SJSA1 (cell line): ENCODE data around the gene VRK1. TPM values are rescaled to one million over a fixed set of nuclear protein-coding genes. Genes with fewer than 3 reads are reported as not detected.
A peak's percentile ranks its signal among the peaks of the same experiment; 100 is the strongest.
"Not testable (repeated sequence)": the region's sequence is repeated elsewhere in the genome, so short reads cannot be mapped to it uniquely, and the experiment has no call there.

ENCODE experiments used
- DNase-seq, 2 experiments: peaks; one replicate each; pipeline ENCODE4 v3.0.0-alpha.2; 2015 to 2020; ENCODE audit warnings: low spot score in 2 of 2, low read depth in 1 of 2
- H3K27ac ChIP-seq: fragments of 250-450 bp; sonication (Bioruptor Pico); 2 replicates; pipeline ENCODE4 v1.5.1; 2020; ENCODE audit warnings: mild to moderate bottlenecking, moderate library complexity
- H3K27me3 ChIP-seq: fragments of 250-450 bp; sonication (Bioruptor Pico); replicated peaks from 2 replicates; pipeline ENCODE4 v1.5.1; 2020; ENCODE audit warnings: mild to moderate bottlenecking, moderate library complexity
- H3K36me3 ChIP-seq: fragments of 250-450 bp; sonication (Bioruptor Pico); 2 replicates; pipeline ENCODE4 v1.5.1; 2020; ENCODE audit warnings: mild to moderate bottlenecking
- H3K4me1 ChIP-seq: fragments of 250-450 bp; sonication (Bioruptor Pico); replicated peaks from 2 replicates; pipeline ENCODE4 v1.6.1; 2021; ENCODE audit warnings: mild to moderate bottlenecking
- H3K4me3 ChIP-seq: fragments of 250-450 bp; sonication (Bioruptor Pico); 2 replicates; pipeline ENCODE4 v1.5.1; 2020; ENCODE audit warnings: mild to moderate bottlenecking
- H3K9me3 ChIP-seq: fragments of 250-450 bp; sonication (Bioruptor Pico); replicated peaks from 2 replicates; pipeline ENCODE4 v1.5.1; 2020; ENCODE audit warnings: mild to moderate bottlenecking
- total RNA-seq: library from RNA; depleted of rRNA; stranded (reverse); fragments of >200 nt; shearing (Covaris generic); gene quantifications from 2 replicates; pipeline ENCODE4 v1.2.3, GENCODE V29; 2014

The VRK1 gene
- total RNA-seq, 1 experiment from 2014 or later = 65.9 TPM

- Histone ChIP-seq H3K27ac (no peak overlapping the region), H3K9me3 (no peaks in the 10 kb centered on the region), H3K27me3 (no peaks in the 10 kb centered on the region), H3K4me1 (no peaks in the 10 kb centered on the region), H3K36me3 (peaks cover 19% of the 10 kb centered on the region), H3K4me3 (no peak overlapping the region)
- no peak for DNase-seq
Observed at GRCh38 chr14:96848011-96848410, 50.8 kb downstream of the VRK1 start.

- H3K27ac ChIP-seq = no peak overlapping the region
- no peaks in the 10 kb centered on the region for H3K9me3 ChIP-seq
- no peaks in the 10 kb centered on the region for H3K27me3 ChIP-seq
- H3K36me3 ChIP-seq = peaks cover 21% of the 10 kb centered on the region
- H3K4me1 ChIP-seq = no peaks in the 10 kb centered on the region
- DNase-seq = no peak
- H3K4me3 ChIP-seq = no peak overlapping the region
Observed at GRCh38 chr14:96849733-96850132, 52.6 kb downstream of the VRK1 start.

GRCh38 chr14:96851694-96852381, 54.7 kb downstream of the VRK1 start:
- H3K27me3 ChIP-seq = no peaks in the 10 kb centered on the region
- no peak for DNase-seq
- H3K4me3 ChIP-seq = no peak overlapping the region

GRCh38 chr14:96852823-96853422, 55.7 kb downstream of the VRK1 start:
- peak in 1 of 2 experiments; percentile 12 for DNase-seq
- H3K36me3 ChIP-seq = peaks cover 21% of the 10 kb centered on the region
- H3K27ac ChIP-seq = no peak overlapping the region
- H3K4me1 ChIP-seq = no peaks in the 10 kb centered on the region
- H3K27me3 ChIP-seq = no peaks in the 10 kb centered on the region
- H3K9me3 ChIP-seq = no peaks in the 10 kb centered on the region
- no peak overlapping the region for H3K4me3 ChIP-seq

More at GRCh38 chr14:96851694-96852381, 54.7 kb downstream of the VRK1 start:
- Histone ChIP-seq H3K9me3 (no peaks in the 10 kb centered on the region), H3K36me3 (peaks cover 31% of the 10 kb centered on the region), H3K4me1 (no peaks in the 10 kb centered on the region), H3K27ac (no peak overlapping the region)

GRCh38 chr14:96858643-96859042, 61.5 kb downstream of the VRK1 start:
- no peaks in the 10 kb centered on the region for H3K4me1 ChIP-seq
- DNase-seq = no peak
- H3K9me3 ChIP-seq = no peaks in the 10 kb centered on the region
- H3K27me3 ChIP-seq = no peaks in the 10 kb centered on the region
- no peak overlapping the region for H3K27ac ChIP-seq
- H3K4me3 ChIP-seq = no peak overlapping the region
- H3K36me3 ChIP-seq = peaks cover 18% of the 10 kb centered on the region

- DNase-seq = no peak
- Histone ChIP-seq H3K4me1 (no peaks in the 10 kb centered on the region), H3K9me3 (no peaks in the 10 kb centered on the region), H3K36me3 (peaks cover 5% of the 10 kb centered on the region), H3K4me3 (no peak overlapping the region), H3K27me3 (no peaks in the 10 kb centered on the region), H3K27ac (no peak overlapping the region)
Observed at GRCh38 chr14:96861568-96862310, 64.6 kb downstream of the VRK1 start.

- peaks cover 3% of the 10 kb centered on the region for H3K36me3 ChIP-seq
- no peak overlapping the region for H3K27ac ChIP-seq
- no peak overlapping the region for H3K4me3 ChIP-seq
- no peaks in the 10 kb centered on the region for H3K9me3 ChIP-seq
- no peaks in the 10 kb centered on the region for H3K4me1 ChIP-seq
- DNase-seq = no peak
- no peaks in the 10 kb centered on the region for H3K27me3 ChIP-seq
Observed at GRCh38 chr14:96863327-96863985, 66.3 kb downstream of the VRK1 start.

GRCh38 chr14:96863986-96864330, 66.8 kb downstream of the VRK1 start:
- H3K4me1 ChIP-seq = no peaks in the 10 kb centered on the region
- DNase-seq = no peak
- no peaks in the 10 kb centered on the region; the same call in 1 of the 2 replicates for H3K36me3 ChIP-seq
- no peaks in the 10 kb centered on the region for H3K9me3 ChIP-seq
- H3K27me3 ChIP-seq = no peaks in the 10 kb centered on the region
- no peak overlapping the region for H3K4me3 ChIP-seq
- no peak overlapping the region for H3K27ac ChIP-seq

- no peaks in the 10 kb centered on the region for H3K9me3 ChIP-seq
- H3K27ac ChIP-seq = no peak overlapping the region
- H3K27me3 ChIP-seq = no peaks in the 10 kb centered on the region
- no peaks in the 10 kb centered on the region for H3K36me3 ChIP-seq
- no peak for DNase-seq
- no peak overlapping the region for H3K4me3 ChIP-seq
- H3K4me1 ChIP-seq = no peaks in the 10 kb centered on the region
Observed at GRCh38 chr14:96867634-96868033, 70.5 kb downstream of the VRK1 start.

GRCh38 chr14:96874127-96874526, 76.9 kb downstream of the VRK1 start:
- Histone ChIP-seq H3K27ac (no peak overlapping the region), H3K27me3 (no peaks in the 10 kb centered on the region; the same call in 1 of the 2 replicates), H3K9me3 (no peaks in the 10 kb centered on the region), H3K36me3 (peaks cover 2% of the 10 kb centered on the region; the same call in 1 of the 2 replicates), H3K4me3 (no peak overlapping the region), H3K4me1 (no peaks in the 10 kb centered on the region)
- no peak for DNase-seq

GRCh38 chr14:96876747-96877146, 79.6 kb downstream of the VRK1 start:
- H3K27me3 ChIP-seq = no peaks in the 10 kb centered on the region; the same call in 1 of the 2 replicates
- no peak overlapping the region for H3K4me3 ChIP-seq
- no peaks in the 10 kb centered on the region for H3K9me3 ChIP-seq
- H3K27ac ChIP-seq = no peak overlapping the region
- no peak for DNase-seq
- peaks cover 2% of the 10 kb centered on the region; the same call in 1 of the 2 replicates for H3K36me3 ChIP-seq
- no peaks in the 10 kb centered on the region for H3K4me1 ChIP-seq

- H3K27ac ChIP-seq = no peak overlapping the region
- DNase-seq = no peak
Observed at GRCh38 chr14:96881713-96882112, 84.5 kb downstream of the VRK1 start.

GRCh38 chr14:96883974-96884373, 86.8 kb downstream of the VRK1 start:
- not testable (repeated sequence) for H3K36me3 ChIP-seq, H3K4me3 ChIP-seq, H3K27ac ChIP-seq, DNase-seq, H3K4me1 ChIP-seq, H3K27me3 ChIP-seq, H3K9me3 ChIP-seq

More at GRCh38 chr14:96881713-96882112, 84.5 kb downstream of the VRK1 start:
- H3K36me3 ChIP-seq = no peaks in the 10 kb centered on the region; the same call in 1 of the 2 replicates
- H3K4me3 ChIP-seq = no peak overlapping the region
- H3K4me1 ChIP-seq = no peaks in the 10 kb centered on the region
- H3K27me3 ChIP-seq = no peaks in the 10 kb centered on the region; the same call in 1 of the 2 replicates
- no peaks in the 10 kb centered on the region for H3K9me3 ChIP-seq
